Heart left ventricle (tissue), 13 donors: ENCODE data around the gene DBNDD1.

Experiments
- CTCF ChIP-seq, 12 donors: fragments of 200-600 bp; sonication (generic) in 4 of 12; IDR thresholded peaks; one replicate each; pipeline versions ENCODE4 v1.5.0 to v1.8.0; 2018 to 2022; ENCODE audit warnings: antibody characterized with exemption in 12 of 12, mild to moderate bottlenecking in 5 of 12
- POLR2A ChIP-seq, 2 donors: fragments of 450-650 bp; IDR thresholded peaks; one replicate each; pipeline ENCODE4 v1.6.1; 2017; ENCODE audit warnings: antibody characterized with exemption in 2 of 2, mild to moderate bottlenecking in 2 of 2, moderate library complexity in 2 of 2
- donor health status: ischemic (EF 13 %, LVEDD 7.1; RV severe dilation, severe dysfunction).
- donor health status: DM: no; HTN: yes; CAD: no.
- donor health status: DM: no; HTN: no; CAD: no.
- donor health status: ischemic (EF 25% LVEDD 6.9; RV normal size, moderate dysfunction).
- donor health status: ischemic (EF 25% LVEDD 5.7; RV mildly dilated, moderate dysfunction).
- donor health status: ischemic (EF 35%, LVEDD 5.7; RV mildly dilated, moderate dysfunction).
- donor health status: nonischemic (EF 11% LVEDD 7.7; RV severe dilation, severe dysfunction).
- donor health status: DM: yes; HTN: yes; CAD: no.
- donor health status: PGD.
- donor health status: ischemic (EF 29% LVEDD 5.4; RV normal size, mild dysfunction).
- donor health status: nonischemic (EF 23%, LVEDD 6.1; RV moderate dilation, normal function).

- no peak for TF ChIP-seq CTCF (IDR thresholded peaks at IDR 0.05)
- TF ChIP-seq POLR2A (IDR thresholded peaks at IDR 0.05), result no peak
These were observed 55.1 kb downstream of the DBNDD1 start for GRCh38 chr16:89964201-89964600.
